GM21737 (cell line): ENCODE data around the gene SAMD14.

Source experiments
- ATAC-seq: cut with Tn5 transposase; IDR thresholded peaks from one replicate; pipeline ENCODE4 v1.9.1; 2021; ENCODE audit warnings: mild to moderate bottlenecking, moderate library complexity; ENCODE audit not compliant: unreplicated experiment

The SAMD14 gene

DNA sequence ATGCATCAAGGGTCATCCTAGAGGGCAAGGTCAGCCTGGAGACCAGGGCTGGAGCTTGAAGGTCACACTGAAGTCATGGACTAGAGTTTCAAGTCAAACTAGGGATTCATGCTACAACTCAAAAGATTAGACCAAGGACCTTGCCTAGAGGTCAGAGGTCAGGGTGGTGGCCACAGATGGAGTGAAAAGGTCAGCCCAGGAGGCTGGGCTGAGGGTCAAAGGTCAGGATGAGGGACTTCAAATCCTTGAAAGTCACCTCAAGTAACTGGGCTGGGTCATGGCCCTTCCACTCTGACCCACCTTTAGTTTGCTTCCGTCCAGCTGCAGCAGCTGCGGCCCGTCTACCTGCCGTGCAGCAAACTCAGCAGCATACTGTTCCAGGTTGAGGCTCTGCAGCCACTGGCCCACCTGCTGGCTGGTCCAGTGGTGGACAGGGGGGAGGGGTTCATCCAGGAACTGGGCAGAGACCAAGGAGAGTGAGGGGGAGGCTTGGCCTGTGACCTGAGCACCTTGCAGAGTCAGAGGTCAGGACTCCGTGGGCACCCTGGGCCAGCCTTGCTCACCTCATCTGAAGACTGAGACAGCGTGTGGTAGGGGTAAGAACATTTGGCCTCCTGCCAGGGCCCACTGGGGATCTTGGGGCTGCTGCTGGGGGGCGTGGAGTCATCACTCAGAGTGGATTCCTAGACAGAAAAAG, 16.2 kb downstream of the SAMD14 start:
- ATAC-seq, result no peak

DNA sequence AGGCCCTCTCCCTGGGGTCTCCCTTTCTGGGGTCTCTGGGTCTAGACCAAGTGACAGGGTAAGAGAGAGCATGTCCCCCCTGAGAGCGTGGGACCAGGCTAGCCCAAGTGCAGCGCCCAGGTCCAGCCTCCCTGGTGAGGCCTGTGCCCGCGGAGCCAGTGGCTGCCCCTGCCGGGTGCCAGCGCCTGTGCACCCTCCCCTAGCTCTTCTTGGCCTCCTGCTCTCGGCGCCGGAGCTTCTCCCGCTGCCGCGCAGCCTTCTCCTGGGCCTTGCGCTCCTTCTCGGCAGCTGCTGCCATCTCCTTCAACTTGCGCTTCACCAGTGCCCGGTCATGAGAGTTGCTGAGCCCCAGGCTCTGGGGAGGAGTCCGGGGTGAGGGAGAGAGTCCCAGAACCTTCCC, 17.3 kb downstream of the SAMD14 start:
- no peak for ATAC-seq

DNA sequence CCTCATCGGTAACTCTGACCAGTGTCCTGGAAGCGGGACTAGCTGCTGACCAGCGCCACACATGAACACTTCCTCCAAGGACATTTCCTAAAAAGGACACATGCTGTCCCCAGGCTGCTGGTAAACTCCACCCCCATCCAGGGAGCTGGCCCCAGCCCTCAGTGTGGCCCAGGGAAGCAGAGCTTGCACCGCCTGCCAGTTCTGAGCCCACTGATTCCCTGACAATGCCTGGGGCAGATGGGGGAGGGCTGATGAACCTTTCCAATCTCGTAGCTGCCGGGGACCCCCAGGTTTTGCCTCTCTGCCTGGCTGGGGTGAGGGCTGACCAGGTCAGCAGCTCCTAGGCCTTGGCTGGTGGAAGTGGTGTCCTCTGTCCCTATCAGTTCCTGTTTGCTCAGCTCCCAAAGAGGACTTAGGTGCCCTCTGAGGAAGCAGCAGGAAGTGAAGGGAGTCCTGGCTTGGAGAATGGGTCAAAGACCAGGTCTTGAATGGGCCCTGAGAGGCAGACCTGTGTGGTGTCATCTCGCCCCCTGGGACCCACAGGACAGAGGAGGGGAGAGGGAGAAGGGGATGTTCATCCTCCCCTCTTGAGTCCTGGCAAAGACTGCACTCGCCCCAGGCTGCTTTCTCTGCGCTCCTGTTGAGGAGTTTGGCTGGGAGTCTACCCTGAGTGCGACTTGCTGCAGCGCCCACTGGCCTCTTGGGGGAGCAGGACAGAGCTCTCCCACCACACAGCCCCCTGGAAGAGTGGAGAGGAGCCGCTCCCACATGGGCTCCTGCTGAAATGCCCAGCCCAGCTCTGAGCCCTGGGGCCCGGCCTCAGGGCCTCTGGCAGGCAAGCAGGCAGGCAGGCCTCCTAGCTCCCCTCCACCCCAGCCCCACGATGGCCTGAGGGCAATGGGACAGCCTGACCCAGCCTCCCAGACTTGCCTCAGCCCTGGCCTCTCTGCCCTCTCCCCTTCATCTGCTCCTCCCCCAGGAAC, 18.0 kb downstream of the SAMD14 start:
- ATAC-seq, result no peak

DNA sequence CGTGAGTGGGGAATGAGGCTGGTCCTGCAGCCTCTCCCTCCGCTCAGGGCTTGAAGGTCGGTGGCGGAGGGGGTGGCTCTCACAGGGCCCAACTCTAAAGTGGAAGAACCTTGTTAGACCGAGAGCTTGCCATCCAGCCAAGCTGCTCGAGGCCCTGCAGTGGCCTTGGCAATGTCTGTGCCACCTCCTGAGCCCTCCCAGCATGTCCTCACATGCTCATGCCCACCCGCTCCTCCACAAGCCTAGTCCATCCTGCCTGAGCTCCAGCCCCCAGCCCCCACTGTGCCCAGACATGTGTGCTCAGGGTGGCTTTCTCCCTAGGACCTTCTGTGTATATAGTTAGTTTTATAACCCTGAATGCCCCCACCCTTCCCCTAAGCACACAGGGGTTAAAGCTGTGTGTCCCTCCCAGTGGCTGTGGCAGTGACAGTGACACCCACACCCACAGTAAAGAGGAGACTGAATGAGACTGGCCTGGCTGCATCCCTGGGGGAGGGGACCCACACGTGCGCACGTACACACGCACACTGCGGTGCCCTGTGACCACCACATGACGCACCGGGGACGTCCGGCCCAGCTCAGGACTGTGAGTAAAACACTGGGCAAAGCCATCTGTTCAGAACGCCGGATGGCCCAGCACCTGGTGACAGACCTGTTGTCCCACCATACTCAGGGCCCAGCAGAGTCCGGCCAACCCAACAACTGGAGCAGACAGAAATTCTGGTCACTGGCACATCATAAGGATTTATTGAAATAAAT, 19.2 kb downstream of the SAMD14 start:
- ATAC-seq, result no peak

DNA sequence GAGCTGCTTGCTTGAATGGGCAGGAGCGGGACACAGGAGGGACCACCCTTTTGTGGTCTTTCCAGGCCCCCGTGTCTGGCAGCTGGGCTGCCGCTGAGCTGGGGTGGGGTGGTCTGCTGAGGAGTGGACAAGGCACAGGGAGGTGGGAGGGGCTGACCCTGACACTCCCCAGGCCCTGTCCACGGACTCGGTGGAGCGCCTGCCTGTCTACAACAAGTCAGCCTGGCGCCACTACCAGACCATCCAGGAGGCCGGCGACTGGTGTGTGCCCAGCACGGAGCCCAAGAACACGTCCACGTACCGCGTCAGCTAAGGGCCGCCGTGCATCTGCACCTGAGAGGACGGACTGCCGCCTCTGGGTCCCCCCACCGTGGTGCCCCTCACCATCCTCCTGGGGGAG, 20.2 kb downstream of the SAMD14 start:
- no peak for ATAC-seq

DNA sequence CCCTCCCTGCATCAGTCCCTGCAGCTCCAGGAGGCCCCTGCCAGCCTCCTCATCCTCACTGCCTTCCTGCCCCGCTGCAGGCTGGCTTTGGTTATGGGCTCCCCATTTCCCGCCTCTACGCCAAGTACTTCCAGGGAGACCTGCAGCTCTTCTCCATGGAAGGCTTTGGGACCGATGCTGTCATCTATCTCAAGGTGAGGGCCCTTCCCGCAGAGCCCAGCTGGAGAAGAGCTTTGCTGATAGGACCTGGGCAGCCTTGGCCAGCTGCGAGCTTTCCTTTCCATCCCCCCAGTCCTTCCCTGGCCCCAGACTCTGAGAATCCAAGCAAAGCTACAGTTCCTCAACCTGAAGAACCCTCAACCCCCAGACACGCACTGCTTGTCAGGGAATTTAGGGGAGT, 20.8 kb downstream of the SAMD14 start:
- no peak for ATAC-seq

DNA sequence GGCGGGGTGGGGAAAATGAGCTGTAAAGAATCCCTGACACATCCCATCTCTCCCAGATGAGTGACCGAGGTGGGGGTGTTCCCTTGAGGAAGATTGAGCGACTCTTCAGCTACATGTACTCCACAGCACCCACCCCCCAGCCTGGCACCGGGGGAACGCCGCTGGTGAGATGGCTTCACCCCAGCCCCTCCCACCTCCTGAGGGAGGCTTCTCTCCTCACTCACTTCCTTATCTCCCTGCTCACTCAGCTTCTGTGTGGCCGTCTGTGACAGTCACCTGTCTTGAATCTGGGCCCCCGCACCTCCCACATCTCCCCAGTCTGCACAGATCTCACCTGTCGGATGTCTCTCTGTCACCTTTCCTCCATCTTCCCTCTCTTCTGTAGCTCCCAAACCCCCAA, 21.4 kb downstream of the SAMD14 start:
- no peak for ATAC-seq

DNA sequence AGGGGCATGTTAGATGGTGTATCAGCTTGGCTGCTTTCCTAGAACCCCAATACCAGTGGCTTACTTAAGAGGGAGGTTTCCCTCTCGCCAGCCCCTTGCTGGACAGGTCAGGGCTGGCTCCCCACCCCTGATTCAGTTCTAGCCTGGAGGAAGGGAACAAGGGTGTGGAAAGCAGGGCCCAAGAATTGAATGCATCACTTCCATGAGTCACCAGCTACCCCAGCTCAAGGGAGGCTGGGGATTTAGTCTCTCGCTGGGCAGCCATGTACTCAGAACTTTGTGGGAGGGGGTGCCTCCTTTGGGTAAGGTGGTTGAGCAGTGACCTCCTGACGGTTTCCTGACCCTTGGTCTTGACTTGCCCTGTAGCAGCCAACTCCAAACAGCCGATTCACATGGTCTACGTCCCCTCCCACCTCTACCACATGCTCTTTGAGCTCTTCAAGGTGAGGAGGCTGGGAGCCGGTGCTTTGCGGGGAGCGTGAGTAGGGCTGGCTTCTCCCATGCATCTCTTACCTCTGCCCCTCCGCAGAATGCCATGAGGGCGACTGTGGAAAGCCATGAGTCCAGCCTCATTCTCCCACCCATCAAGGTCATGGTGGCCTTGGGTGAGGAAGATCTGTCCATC, 22.1 kb downstream of the SAMD14 start:
- ATAC-seq, result no peak

DNA sequence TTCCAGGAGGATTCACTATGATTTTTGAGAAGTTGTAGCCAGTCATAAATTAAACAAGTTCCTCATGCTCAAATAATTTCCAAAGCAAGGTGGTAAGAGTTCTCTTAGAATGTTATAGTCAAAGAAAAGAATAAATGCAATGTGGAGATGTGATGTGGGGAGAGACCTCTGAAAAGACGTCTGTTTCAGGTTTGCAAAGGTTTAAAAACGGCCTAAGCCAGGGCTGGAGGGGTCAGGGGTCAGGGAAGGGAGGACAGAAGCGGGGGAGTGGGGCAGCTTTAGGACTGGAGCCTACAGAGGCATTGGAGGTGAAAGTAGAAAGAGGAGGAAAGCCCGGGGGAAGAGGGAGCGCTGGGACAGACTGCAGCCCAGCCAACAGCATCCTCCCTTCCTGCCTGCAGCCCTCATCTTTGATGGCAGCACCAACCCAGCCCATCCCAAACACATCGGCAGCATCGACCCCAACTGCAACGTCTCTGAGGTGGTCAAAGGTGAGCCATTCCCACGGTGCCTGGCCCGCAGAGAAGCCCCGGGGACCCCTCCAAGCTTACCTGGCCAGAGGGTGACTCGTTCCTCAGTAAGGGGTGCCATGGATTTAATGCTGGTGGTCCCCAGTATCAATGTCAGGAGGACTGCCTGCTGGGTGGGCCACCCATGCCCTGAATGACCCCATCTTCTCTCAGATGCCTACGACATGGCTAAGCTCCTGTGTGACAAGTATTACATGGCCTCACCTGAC, 23.4 kb downstream of the SAMD14 start:
- no peak for ATAC-seq

DNA sequence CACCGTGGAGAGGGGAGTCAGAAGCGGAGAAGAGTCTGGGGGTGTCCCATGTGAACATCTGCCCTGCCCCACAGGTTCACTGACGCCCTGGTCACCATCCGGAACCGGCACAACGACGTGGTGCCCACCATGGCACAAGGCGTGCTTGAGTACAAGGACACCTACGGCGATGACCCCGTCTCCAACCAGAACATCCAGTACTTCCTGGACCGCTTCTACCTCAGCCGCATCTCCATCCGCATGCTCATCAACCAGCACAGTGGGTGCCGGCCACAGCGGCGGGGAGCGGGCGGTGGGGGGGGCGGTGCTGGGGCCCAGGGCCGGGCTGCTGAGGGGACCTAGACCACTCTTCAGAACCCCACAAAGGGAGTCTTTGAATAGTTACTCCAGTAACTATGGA, 24.1 kb downstream of the SAMD14 start:
- ATAC-seq, result no peak

DNA sequence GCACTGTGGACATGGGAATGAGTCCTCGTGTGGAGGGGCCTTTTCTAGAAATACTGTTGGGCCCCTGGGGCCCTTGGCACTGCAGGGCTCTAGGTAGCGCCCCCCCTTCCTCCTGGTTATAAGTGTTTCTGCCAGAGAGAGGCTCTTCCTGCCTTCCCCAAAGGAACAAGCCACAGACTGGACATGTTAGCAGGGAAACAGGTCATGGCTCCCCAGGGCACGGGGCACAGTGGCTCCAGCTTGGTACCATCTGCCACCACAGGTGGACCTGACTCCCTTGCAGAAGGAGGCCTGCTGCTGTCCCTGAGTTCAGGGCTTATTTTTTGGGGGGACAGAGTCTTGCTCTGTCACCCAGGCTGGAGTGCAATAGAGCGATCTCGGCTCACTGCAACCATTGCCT, 26.0 kb downstream of the SAMD14 start:
- no peak for ATAC-seq

DNA sequence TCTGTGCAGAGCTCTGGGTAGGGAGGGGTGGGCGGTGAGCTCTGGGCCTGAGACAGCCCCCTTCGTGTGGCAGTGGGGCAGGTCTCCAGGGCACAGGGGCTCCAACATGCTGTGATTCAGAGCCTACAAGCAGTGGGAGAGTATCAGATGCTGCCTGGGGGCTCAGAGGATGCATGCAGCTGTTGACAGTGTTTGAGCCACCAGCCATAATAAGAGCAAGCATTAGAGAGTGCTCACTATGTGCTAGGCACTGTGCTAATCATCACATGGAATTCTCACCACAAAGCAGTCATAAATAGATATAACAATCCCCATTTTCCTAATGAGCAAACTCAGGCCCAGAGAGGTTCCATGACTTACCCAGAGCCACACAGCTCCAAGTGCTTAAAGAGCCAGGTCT, 26.7 kb downstream of the SAMD14 start:
- no peak for ATAC-seq

DNA sequence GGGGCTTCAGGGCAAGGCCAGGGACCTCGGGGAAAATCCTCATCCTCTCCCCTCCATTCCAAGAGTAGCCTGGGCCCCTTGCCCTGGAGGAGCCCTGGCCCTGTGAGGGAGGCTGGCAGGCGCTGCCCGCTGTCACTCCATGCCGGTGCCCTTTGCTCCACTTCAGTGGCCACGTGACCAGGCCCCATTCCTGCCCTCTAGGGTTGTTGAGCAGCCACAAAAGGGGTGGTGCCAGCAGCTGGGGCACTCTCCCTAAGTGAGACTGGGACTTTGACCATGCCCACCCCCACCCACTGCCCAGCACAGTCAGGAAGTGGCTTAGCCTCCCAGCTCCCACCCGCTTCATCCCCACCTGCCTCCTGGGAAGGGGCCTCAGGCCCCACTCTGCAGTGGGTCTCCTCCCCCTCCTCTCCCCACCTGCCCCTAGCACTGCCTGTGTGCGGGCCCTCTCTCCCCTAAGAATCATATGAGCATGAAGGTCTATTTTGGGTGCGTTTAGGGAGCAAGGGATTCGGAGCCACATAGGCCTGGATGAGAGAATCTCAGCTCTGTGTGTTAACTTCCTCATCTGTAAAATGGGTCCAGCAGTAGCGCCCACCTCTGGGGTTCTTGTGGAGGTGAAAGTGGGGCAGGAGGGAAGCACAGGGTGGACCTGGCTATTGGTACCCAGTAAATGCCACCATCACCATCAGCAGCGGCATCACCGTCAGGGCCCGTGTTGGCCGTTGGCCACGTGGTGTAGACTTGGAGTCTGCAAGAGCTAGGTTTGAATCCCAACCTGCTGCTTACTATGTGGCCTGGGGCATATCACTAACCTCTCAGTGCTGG, 27.6 kb downstream of the SAMD14 start:
- no peak for ATAC-seq

DNA sequence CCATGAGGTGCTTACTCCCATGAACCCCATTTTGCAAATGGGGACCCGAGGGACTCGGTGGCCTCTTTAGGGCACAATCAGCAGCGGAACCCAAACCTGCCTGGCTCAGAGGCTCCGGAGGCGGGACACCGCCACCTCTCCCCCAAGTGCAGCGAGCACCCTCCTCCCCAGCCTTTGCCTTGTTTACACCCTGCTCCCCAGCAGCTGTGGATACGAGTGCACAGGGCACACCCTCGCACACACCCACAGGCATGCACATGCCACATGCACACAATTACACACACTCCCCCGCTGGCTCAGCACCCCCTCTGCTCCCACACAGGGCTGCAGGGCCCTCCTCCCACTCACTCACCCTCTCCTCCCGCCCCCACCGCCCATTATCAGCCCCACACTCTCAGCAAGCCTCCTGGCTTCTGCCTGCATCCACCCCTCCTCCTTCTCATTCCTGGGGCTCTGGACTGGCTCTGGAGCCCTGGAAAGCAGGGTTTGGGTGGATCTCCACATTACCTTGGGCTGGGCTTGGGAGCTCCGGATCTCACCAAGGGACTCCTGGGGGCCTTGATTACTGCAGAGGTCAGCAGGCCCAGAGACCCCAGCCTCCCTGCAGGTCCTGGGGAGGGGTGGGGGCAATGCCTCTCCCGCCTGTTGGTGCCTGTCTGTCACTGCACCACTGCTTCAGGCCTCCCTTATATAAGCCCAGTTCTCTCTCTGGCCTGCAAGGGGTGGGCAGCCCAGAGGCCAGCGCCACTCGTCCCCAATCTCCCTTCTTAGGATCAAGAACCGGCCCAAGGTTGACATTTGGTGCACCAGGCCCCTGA, 28.4 kb downstream of the SAMD14 start:
- ATAC-seq, result no peak

DNA sequence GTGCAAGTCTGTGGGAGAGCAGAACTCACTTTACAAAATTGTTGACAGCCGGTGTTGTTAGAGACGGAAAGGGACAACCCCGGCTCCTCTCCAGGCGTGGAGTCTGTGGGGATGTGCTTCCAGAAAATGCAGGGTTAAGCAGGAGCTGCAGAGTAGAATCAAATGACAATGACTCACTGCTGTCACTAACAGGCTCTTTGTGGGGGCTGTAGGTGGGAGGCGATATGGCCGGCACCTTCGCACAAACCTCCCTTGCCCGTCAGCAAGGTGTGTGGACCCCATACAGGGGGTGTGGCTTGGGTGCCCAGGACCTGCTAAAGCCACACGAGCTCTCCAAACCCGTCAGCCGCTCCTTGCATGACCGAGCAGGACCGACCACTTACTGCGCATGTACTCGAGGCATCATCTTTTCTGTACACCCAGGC, 29.0 kb downstream of the SAMD14 start:
- ATAC-seq, result no peak

DNA sequence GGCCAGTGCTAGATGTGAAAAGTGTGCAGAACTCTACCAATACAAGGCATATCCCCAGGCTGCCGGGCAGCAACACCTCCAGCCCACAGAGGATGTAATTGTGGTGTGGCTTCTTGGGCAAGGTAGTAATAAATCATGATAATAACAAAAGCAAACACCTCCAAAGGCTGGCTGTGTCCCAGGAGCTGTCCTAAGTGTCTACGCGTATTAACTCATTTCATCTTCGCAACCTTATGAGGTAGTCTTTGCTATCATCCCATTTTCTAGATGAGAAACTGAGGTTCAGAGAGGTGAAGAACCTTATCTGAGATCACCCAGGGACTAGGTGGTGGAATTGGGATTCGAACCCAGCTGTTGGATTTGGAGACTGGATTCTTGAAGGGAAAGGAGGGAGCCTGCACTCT, 29.5 kb downstream of the SAMD14 start:
- no peak for ATAC-seq

DNA sequence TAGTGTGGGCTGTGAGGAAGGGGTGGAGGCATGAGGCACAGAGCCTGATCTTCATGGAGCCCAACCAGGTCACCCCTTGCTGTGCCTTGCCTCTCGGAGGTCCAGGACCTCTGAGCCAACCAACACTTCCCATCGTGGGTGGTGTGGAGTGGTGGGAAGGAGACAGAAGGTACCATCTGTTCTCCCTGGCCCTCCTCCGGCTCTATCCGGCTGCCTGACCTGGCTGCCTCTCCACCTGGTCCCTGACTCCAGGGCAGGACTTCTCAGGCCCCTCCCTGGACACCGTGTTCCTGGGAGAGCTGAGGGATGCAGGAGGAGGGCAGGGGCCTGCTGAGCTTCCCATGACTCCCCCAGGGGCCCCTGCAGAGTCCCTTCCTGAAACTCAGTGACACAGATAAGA, 31.0 kb downstream of the SAMD14 start:
- no peak for ATAC-seq

DNA sequence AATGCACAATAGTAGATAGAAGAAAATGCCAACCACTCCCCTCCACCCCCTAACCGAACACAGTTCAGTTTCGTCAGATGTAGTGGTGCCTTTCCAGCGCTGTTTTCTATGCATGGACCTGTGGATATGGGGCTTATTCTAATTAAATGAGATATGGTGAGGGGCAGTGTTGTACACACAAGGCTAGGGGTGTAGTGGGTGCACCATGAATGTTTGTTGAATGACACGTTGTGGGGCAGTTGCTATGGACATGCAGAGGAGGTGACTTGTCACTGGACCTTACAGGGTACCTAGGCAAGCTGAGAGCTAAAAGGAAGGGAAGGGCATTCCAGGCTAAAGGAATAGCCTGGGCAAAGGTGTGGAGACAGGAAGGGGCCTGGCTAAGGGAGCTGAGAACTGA, 31.4 kb downstream of the SAMD14 start:
- ATAC-seq, result no peak

DNA sequence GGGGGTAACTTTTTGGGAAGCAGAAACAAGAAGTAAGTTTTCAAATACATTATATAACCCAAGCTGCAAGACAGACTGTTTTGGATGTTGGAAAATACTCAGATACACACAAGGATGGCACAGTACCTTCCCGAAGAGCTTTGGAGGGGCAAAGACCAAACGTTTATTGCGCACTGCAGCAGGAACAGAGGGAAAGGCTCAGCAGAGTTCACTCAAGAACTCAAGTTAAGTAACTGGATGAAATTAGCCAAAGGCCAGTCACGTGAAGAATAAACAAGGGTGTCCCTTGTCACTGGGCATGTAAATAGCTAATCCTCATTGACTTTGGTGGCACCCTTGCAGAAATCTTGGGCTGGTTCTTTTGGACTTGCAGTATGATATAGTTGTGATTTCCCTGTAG, 32.0 kb downstream of the SAMD14 start:
- ATAC-seq, result no peak
